ENCODE measurements around the gene OR1F1. TPM values are rescaled to one million over a fixed set of nuclear protein-coding genes. Genes with fewer than 3 reads are reported as not detected.

Gene OR1F1
- total and polyA plus RNA-seq, 2 donors (not counting 1 experiment from before 2014, with no cell fraction given), result not detected

DNA sequence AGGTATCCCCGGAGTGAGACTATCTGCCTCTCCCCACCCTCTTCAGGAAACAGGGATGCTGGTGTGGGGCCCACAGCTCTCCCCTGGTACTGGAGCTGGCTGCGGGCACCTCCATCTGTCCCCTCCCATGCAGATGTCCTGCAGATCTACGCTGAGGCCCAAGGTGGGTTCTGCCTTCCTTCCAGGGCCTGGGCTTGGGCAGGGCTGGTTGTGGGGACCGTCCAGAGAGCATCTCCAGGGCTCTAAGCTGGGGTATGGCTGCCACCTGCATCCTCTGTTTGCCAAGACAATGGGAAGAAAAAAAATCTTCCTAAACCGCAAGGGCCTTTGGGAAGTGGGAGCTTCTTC, 40.3 kb upstream of the OR1F1 start:
- Mint-ChIP-seq H3K27me3 (no peaks in the 10 kb centered on the region), H3K4me3 (no peak overlapping the region), H3K4me1 (peaks cover 27% of the 10 kb centered on the region), H3K27ac (no peak overlapping the region), H3K9me3 (ENCODE audit: insufficient read depth) (no peaks in the 10 kb centered on the region)
- CTCF ChIA-PET, result interaction anchor here (0.8 to 5.2 kb wide), 9 partner anchors 14 to 120 kb away, joined by 3 to 42 read pairs (median 4); partner anchors contain the start of gene ZNF213
- intact Hi-C loops (cut with micrococcal nuclease), result no loop called here
- H3K9ac ChIP-seq (ENCODE audit: low read length), result no peak overlapping the region
- ATAC-seq (ENCODE audit: low read depth) (no peak), DNase-seq (no peak)
- no peaks in the 10 kb centered on the region for H4K20me1 ChIP-seq (ENCODE audit: control insufficient read depth, insufficient read depth, low read length, poor library complexity, severe bottlenecking)
- TF ChIP-seq, protein P1, sequence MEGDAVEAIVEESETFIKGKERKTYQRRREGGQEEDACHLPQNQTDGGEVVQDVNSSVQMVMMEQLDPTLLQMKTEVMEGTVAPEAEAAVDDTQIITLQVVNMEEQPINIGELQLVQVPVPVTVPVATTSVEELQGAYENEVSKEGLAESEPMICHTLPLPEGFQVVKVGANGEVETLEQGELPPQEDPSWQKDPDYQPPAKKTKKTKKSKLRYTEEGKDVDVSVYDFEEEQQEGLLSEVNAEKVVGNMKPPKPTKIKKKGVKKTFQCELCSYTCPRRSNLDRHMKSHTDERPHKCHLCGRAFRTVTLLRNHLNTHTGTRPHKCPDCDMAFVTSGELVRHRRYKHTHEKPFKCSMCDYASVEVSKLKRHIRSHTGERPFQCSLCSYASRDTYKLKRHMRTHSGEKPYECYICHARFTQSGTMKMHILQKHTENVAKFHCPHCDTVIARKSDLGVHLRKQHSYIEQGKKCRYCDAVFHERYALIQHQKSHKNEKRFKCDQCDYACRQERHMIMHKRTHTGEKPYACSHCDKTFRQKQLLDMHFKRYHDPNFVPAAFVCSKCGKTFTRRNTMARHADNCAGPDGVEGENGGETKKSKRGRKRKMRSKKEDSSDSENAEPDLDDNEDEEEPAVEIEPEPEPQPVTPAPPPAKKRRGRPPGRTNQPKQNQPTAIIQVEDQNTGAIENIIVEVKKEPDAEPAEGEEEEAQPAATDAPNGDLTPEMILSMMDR (IDR thresholded peaks at IDR 0.05), result no peak
- TF ChIP-seq EZH2 (IDR thresholded peaks at IDR 0.05; ENCODE audit: borderline replicate concordance, insufficient read depth, low read depth, low read length, poor library complexity, severe bottlenecking), result no peak
- H3K79me2 ChIP-seq (ENCODE audit: control insufficient read depth, insufficient read depth, low read length), result no peaks in the 10 kb centered on the region
- peaks cover 22 to 35% of the 10 kb centered on the region in 2 donors for H3K4me1 ChIP-seq (ENCODE audit: control insufficient read depth in 2 of 2, insufficient read depth in 2 of 2, low read length in 2 of 2)
- no peak overlapping the region for H3K27ac ChIP-seq (ENCODE audit: low read length in 2 of 2)
- no peaks in the 10 kb centered on the region for H3K27me3 ChIP-seq (replicated peaks in 1 of 4; ENCODE audit: control extremely low read depth in 1 of 4, control insufficient read depth in 3 of 4, insufficient read depth in 4 of 4, low read length in 3 of 4)
- no peak overlapping the region for H2AFZ ChIP-seq (ENCODE audit: insufficient read depth, low read depth, low read length, poor library complexity, severe bottlenecking)
- peaks cover 0 to 9% (median 0%) of the 10 kb centered on the region in 3 donors for H3K9me3 ChIP-seq (ENCODE audit: control extremely low read depth in 1 of 3, control insufficient read depth in 2 of 3, insufficient read depth in 1 of 3, low read length in 2 of 3)
- POLR2A ChIA-PET, result interaction anchor here (1.4 to 3.8 kb wide), 2 partner anchors 11 to 12 kb away, joined by 7 to 31 read pairs; partner anchors contain the start of gene ZNF213
- peaks cover 0 to 3% of the 10 kb centered on the region in 2 experiments for H3K36me3 ChIP-seq (replicated peaks in 1 of 2; ENCODE audit: control extremely low read depth in 1 of 2, control insufficient read depth in 1 of 2, extremely low read depth in 1 of 2, insufficient read depth in 2 of 2, low read length in 1 of 2)
- no peak overlapping the region for H3K4me3 ChIP-seq (ENCODE audit: control extremely low read depth in 1 of 5, extremely low read depth in 1 of 5, insufficient read depth in 1 of 5, low read depth in 2 of 5, low read length in 4 of 5)
- H3K4me2 ChIP-seq (replicated peaks; ENCODE audit: low read depth, low read length, poor library complexity, severe bottlenecking), result no peak overlapping the region
- 98% methylated on average over 5 of the region's 5 CpGs for WGBS (ENCODE audit: insufficient coverage)

DNA sequence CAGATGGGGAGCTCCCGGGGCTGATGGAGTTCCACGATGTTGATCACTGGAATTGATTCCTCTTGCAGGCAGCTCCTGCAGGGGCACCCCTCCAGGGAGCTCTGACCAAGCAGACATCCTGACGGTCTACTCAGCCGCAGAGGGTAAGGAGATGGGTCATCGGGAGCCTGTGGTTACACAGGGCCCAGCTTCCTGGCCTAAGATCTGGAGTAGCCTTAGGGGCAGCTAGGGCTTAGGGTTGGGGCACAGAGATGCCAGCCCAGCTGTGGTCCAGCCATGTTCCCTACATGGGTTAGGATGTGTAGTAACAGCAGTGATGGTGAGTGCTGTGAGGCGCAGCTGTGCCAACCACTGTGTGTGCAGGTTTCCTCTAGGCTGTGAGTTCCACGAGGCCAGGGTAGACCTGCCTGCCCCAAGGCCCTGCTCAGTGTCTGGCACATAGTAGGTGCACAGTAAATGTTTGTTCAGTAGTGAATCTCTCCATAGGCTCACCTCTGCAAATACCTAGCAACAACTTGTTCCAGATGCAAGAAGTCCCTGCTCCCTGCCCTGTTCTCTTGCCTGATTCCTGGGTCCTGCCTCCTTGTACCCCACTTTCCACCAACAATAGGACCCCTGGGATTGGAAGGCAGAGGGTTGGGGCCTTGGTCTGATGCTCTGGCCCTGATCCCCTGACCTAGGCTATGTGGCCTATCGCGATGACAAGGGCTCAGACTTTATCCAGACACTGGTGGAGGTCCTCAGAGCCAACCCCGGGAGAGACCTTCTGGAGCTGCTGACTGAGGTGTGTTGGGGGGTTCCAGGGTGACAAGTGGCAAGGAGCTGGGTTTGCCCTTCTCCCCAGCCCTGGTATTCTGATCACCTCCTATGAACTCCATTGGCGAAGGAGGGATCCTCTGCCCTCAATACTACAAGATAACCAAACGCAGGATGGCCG, 39.5 kb upstream of the OR1F1 start:
- Mint-ChIP-seq H3K4me1 (peaks cover 28% of the 10 kb centered on the region), H3K27ac (no peak overlapping the region), H3K9me3 (ENCODE audit: insufficient read depth) (no peaks in the 10 kb centered on the region), H3K27me3 (no peaks in the 10 kb centered on the region), H3K4me3 (peak overlapping the region; percentile 71)
- DNase-seq, result no peak
- intact Hi-C loops (cut with micrococcal nuclease), result no loop called here
- no peak overlapping the region for H3K4me3 ChIP-seq (ENCODE audit: control extremely low read depth in 1 of 5, extremely low read depth in 1 of 5, insufficient read depth in 1 of 5, low read depth in 2 of 5, low read length in 4 of 5)
- no peak overlapping the region for H2AFZ ChIP-seq (ENCODE audit: insufficient read depth, low read depth, low read length, poor library complexity, severe bottlenecking)
- peak overlapping the region; percentile 92 for H3K4me2 ChIP-seq (replicated peaks; ENCODE audit: low read depth, low read length, poor library complexity, severe bottlenecking)
- WGBS (ENCODE audit: insufficient coverage), result 97% methylated on average over 11 of the region's 13 CpGs
- no peaks in the 10 kb centered on the region for H3K27me3 ChIP-seq (replicated peaks in 1 of 4; ENCODE audit: control extremely low read depth in 1 of 4, control insufficient read depth in 3 of 4, insufficient read depth in 4 of 4, low read length in 3 of 4)
- no peak overlapping the region for H3K9ac ChIP-seq (ENCODE audit: low read length)
- H3K79me2 ChIP-seq (ENCODE audit: control insufficient read depth, insufficient read depth, low read length), result no peaks in the 10 kb centered on the region
- TF ChIP-seq, protein P1 (IDR thresholded peaks at IDR 0.05), result no peak
- TF ChIP-seq EZH2 (IDR thresholded peaks at IDR 0.05; ENCODE audit: borderline replicate concordance, insufficient read depth, low read depth, low read length, poor library complexity, severe bottlenecking), result no peak
- no peaks in the 10 kb centered on the region for H3K36me3 ChIP-seq (replicated peaks in 1 of 2; ENCODE audit: control extremely low read depth in 1 of 2, control insufficient read depth in 1 of 2, extremely low read depth in 1 of 2, insufficient read depth in 2 of 2, low read length in 1 of 2)
- H3K27ac ChIP-seq (ENCODE audit: low read length in 2 of 2), result no peak overlapping the region
- ChIA-PET CTCF (interaction anchor here (0.8 to 5.2 kb wide), 12 partner anchors 11 to 121 kb away, joined by 3 to 42 read pairs (median 4); partner anchors contain the start of gene ZNF213), POLR2A (interaction anchor here (1.4 to 3.8 kb wide), 3 partner anchors 10 to 13 kb away, joined by 7 to 31 read pairs (median 27); partner anchors contain the start of gene ZNF213)
- no peak for ATAC-seq (ENCODE audit: low read depth)
- no peaks in the 10 kb centered on the region for H4K20me1 ChIP-seq (ENCODE audit: control insufficient read depth, insufficient read depth, low read length, poor library complexity, severe bottlenecking)
- H3K4me1 ChIP-seq (ENCODE audit: control insufficient read depth in 2 of 2, insufficient read depth in 2 of 2, low read length in 2 of 2), result peaks cover 22 to 37% of the 10 kb centered on the region in 2 donors
- H3K9me3 ChIP-seq (ENCODE audit: control extremely low read depth in 1 of 3, control insufficient read depth in 2 of 3, insufficient read depth in 1 of 3, low read length in 2 of 3), result peaks cover 0 to 12% (median 0%) of the 10 kb centered on the region in 3 donors
